SH-SY5Y (cell line): ENCODE results near the gene ARL10.

Source experiments
- GATA2 ChIP-seq: IDR thresholded peaks from 2 replicates; pipeline ENCODE4 v1.6.1; 2011; ENCODE audit warnings: mild to moderate bottlenecking, low read depth, low read length
- GATA3 ChIP-seq: IDR thresholded peaks from 2 replicates; pipeline ENCODE4 v1.6.1; 2011; ENCODE audit warnings: low read depth, mild to moderate bottlenecking, low read length, moderate library complexity

- no peak for TF ChIP-seq GATA2
- no peak for TF ChIP-seq GATA3
These were observed 31.1 kb upstream of the ARL10 start for GRCh38 chr5:176334031-176334770.
